Left lung (tissue), 10 donors: ENCODE results near the gene SLC1A7. TPM values are rescaled to one million over a fixed set of nuclear protein-coding genes. Genes with fewer than 3 reads are reported as not detected.
A peak's percentile ranks its signal among the peaks of the same experiment; 100 is the strongest.

ENCODE experiments used
- ATAC-seq: fragments of 200-7000 bp; cut with Tn5 transposase; one replicate; pipeline ENCODE4 v1.9.1; 2020; ENCODE audit warnings: moderate library complexity
- DNase-seq, 4 donors: peaks; one replicate each; pipeline ENCODE4 v3.0.0-alpha.2; 2013 to 2020
- H3K27ac ChIP-seq, 2 donors: fragments of 200-600 bp; sonication (generic) in 1 of 2; one replicate each; pipeline versions ENCODE4 v1.5.0 to v1.8.0; 2020 to 2021
- H3K27me3 ChIP-seq, 2 donors: fragments of 200-600 bp; sonication (generic) in 1 of 2; one replicate each; pipeline versions ENCODE4 v1.5.0 to v1.8.0; 2020 to 2021
- H3K36me3 ChIP-seq, 2 donors: fragments of 200-600 bp; sonication (generic) in 1 of 2; one replicate each; pipeline versions ENCODE4 v1.5.0 to v1.8.0; 2020 to 2021
- H3K4me1 ChIP-seq, 2 donors: fragments of 200-600 bp; one replicate each; pipeline ENCODE4 v1.8.0; 2021
- H3K4me3 ChIP-seq, 2 donors: fragments of 200-600 bp; sonication (generic) in 1 of 2; one replicate each; pipeline versions ENCODE4 v1.5.0 to v1.8.0; 2020 to 2021; ENCODE audit warnings: mild to moderate bottlenecking in 1 of 2
- H3K9me3 ChIP-seq, 2 donors: fragments of 200-600 bp; sonication (generic) in 1 of 2; one replicate each; pipeline versions ENCODE4 v1.5.0 to v1.8.0; 2020 to 2021
- intact Hi-C, 2 donors: fragments of 100-400 bp; cut with DNase I; formaldehyde crosslinking; loops; one replicate each; pipeline versions ENCODE4 v1.11.2 to v1.14.2; 2022
- polyA plus RNA-seq, 6 donors: library from polyadenylated mRNA; unstranded; fragments of 120-200 nt; gene quantifications; one replicate each; pipeline ENCODE4 v1.2.1, GENCODE V29; 2013; ENCODE audit not compliant: insufficient read length in 6 of 6
- total RNA-seq, 2 donors: library from RNA; stranded (reverse); fragmentation: NEBNext Ultra II Directional; extraction: Animal tissue kit (Norgen Biotek cat#: 25700); gene quantifications; one replicate each; pipeline ENCODE4 v1.2.1, GENCODE V29; 2021
- TF ChIP-seq, protein P1 (sequence below), 2 donors: fragments of 200-600 bp; sonication (generic) in 1 of 2; IDR thresholded peaks; one replicate each; pipeline versions ENCODE4 v1.5.0 to v1.8.0; 2021; ENCODE audit warnings: antibody characterized with exemption in 2 of 2
- donor health status: DM: no; HTN: yes; CAD: no.
- donor health status: DM: no; HTN: no; CAD: no.

SLC1A7 gene
- total and polyA plus RNA-seq, 8 donors = 0.38 to 1.2 (median 0.56) TPM

DNA sequence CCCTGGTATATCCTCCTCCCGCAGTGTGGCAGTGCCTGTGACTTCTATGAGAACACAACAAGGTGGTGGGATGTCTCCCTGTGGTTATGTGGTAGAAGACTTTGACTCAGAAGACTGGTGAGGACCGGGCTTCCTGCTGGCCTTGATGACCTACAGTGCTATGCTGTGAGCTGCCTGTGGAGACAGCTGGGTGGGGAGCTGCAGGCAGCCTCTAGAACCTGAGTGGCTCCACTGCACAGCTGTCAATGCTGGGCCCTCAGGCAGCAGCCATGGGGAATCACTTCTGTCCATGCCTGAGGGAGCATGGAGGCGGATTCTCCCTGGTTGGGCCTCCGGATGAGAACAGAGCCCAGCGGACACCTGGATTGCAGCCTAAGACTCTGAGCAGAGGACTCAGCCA is 14.9 kb downstream of the SLC1A7 start:
- H3K4me1 ChIP-seq = peaks cover 4 to 5% of the 10 kb centered on the region in 2 donors
- intact Hi-C loops = no loop called here
- H3K27ac ChIP-seq = no peak overlapping the region

DNA sequence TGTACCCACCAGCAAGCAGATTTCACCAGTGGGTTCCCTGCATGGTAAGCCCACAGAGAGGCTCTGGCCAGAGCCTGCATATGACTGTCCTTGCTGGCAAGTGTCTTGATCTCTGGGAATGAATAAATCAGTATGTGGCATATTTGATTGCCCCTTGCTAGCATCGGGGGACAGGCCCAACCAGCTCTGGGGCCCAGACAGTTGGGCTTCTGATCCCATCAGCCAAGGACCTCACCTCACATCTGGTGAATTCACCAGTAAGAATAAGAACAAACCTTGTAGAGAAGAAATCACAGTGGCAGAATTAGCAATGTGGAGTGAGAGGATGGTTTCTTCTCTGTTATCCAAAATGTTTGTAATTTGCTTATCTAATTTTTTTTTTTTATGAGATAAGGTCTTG is 15.9 kb downstream of the SLC1A7 start:
- peaks cover 4 to 5% of the 10 kb centered on the region in 2 donors for H3K4me1 ChIP-seq
- no peak overlapping the region for H3K4me3 ChIP-seq
- no peaks in the 10 kb centered on the region for H3K36me3 ChIP-seq
- ATAC-seq (no peak), DNase-seq (no peak)
- H3K9me3 ChIP-seq = no peaks in the 10 kb centered on the region
- H3K27me3 ChIP-seq = no peaks in the 10 kb centered on the region
- TF ChIP-seq, protein P1, sequence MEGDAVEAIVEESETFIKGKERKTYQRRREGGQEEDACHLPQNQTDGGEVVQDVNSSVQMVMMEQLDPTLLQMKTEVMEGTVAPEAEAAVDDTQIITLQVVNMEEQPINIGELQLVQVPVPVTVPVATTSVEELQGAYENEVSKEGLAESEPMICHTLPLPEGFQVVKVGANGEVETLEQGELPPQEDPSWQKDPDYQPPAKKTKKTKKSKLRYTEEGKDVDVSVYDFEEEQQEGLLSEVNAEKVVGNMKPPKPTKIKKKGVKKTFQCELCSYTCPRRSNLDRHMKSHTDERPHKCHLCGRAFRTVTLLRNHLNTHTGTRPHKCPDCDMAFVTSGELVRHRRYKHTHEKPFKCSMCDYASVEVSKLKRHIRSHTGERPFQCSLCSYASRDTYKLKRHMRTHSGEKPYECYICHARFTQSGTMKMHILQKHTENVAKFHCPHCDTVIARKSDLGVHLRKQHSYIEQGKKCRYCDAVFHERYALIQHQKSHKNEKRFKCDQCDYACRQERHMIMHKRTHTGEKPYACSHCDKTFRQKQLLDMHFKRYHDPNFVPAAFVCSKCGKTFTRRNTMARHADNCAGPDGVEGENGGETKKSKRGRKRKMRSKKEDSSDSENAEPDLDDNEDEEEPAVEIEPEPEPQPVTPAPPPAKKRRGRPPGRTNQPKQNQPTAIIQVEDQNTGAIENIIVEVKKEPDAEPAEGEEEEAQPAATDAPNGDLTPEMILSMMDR (IDR thresholded peaks at IDR 0.05) = no peak
- intact Hi-C loops = no loop called here
- H3K27ac ChIP-seq = no peak overlapping the region

More for the DNA sequence above, 14.9 kb downstream of the SLC1A7 start:
- H3K4me3 ChIP-seq = no peak overlapping the region
- TF ChIP-seq, protein P1 (IDR thresholded peaks at IDR 0.05) = no peak
- no peak for ATAC-seq
- H3K9me3 ChIP-seq = no peaks in the 10 kb centered on the region
- no peak for DNase-seq
- no peaks in the 10 kb centered on the region for H3K36me3 ChIP-seq
- H3K27me3 ChIP-seq = no peaks in the 10 kb centered on the region

DNA sequence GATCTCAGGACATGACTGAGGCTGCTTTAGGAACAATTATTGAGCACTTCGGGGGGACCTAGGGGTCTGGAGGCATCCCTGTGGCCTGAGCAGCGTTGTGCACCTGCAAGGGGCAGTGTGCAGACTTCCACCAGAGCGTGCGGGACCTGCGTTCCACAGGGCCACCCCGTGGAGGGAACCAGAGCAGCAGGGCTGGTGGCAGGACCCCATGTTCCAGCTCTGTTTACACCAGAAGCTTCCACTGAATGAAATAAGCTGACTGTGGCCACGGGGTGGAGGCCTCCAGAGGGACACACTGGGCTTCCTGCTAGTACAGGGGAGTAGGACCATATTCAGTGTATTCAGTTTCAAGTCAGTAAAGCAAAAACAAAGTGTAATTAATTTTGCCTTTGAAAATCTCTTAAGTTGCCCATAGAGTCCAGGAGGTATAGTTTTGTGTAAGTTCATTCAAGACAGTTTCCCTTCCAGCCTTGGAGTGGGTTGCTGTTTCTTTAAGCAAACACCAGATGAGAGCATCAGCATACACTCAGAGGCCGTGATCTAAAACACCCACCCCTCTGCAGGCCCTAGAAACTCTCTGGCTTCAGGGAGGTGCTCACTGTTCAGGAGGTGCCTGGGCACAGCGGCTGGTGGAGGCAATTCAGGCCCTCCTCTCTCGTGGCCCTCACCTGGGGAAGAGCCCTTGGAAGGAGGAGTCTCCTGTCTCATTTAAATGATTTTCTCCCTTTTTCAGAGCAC is 16.6 kb downstream of the SLC1A7 start:
- TF ChIP-seq, protein P1 (IDR thresholded peaks at IDR 0.05) = no peak
- no peak overlapping the region for H3K27ac ChIP-seq
- no peak overlapping the region for H3K4me3 ChIP-seq
- H3K4me1 ChIP-seq = peaks cover 4 to 5% of the 10 kb centered on the region in 2 donors
- intact Hi-C loops = no loop called here
- H3K9me3 ChIP-seq = no peaks in the 10 kb centered on the region
- H3K36me3 ChIP-seq = no peaks in the 10 kb centered on the region
- H3K27me3 ChIP-seq = no peaks in the 10 kb centered on the region
- peak; percentile 74 for ATAC-seq
- DNase-seq = no peak

DNA sequence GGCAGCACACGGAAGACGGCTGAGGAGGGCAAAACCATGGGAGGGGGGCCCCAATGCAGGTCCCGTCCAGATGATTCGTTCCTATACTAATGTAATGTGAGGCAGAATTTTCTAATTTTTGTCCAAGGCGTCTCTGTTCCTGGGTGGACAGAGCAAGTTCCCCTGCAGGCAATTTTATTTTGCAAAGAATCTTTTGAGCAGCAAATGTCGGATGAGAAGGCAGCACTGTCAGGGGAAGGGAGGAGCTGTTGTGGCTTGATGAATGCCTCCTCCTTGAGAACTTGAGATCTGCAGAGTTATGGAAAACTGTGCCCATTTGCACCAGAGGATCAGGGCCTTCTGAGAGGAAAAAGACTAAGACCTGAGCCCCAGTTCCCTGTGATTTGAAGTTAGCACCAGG is 17.3 kb downstream of the SLC1A7 start:
- Histone ChIP-seq H3K27me3 (no peaks in the 10 kb centered on the region), H3K27ac (no peak overlapping the region), H3K36me3 (no peaks in the 10 kb centered on the region), H3K9me3 (no peaks in the 10 kb centered on the region), H3K4me1 (peaks cover 4 to 5% of the 10 kb centered on the region in 2 donors), H3K4me3 (no peak overlapping the region)
- TF ChIP-seq, protein P1 (IDR thresholded peaks at IDR 0.05) = no peak
- DNase-seq = no peak
- no peak for ATAC-seq
- intact Hi-C loops = no loop called here

DNA sequence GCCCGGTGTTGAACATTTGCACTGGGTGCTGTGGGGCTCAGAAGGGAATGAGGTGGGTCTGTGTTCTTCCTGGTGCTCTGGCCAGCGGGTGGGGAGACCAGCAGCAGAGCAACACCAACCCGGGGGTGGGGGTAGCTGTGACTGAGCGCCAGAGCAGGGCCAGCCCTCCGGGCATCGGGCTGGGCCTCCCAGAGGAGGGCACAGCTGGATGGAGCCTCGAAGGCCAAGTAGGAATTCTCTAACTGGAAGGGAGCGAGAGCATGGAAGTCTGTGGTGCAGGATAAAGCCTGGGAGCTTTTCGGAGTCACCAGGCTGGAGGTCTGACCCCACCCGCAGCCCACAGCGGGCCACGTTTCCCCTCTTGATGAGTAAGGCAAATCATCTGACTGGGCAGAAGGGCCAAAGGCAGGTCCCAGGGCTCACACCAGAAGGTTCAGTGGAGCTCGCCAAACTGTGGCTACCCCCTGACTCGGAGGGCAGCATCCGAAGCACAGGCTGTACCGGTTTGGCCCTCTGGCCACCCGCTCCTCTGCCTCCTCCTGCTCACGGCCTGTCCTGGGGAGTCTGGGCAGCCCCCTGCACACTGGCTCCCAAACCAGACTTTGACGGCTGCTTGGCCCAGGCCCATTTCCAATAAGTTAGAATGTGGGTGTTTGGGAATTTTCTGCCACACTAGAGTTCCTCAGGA is 18.8 kb downstream of the SLC1A7 start:
- Histone ChIP-seq H3K27me3 (no peaks in the 10 kb centered on the region), H3K4me1 (peaks cover 4 to 5% of the 10 kb centered on the region in 2 donors), H3K4me3 (no peak overlapping the region), H3K9me3 (no peaks in the 10 kb centered on the region), H3K36me3 (no peaks in the 10 kb centered on the region), H3K27ac (peak overlapping the region; percentile 45 to 61)
- DNase-seq (peak in 1 of 4 donors; percentile 64), ATAC-seq (peak; percentile 41)
- intact Hi-C loops = no loop called here
- TF ChIP-seq, protein P1 (IDR thresholded peaks at IDR 0.05) = no peak
